ENCODE measurements around the gene LATS1. TPM values are rescaled to one million over a fixed set of nuclear protein-coding genes. Genes with fewer than 3 reads are reported as not detected.

LATS1 gene
- total and polyA plus RNA-seq, 9 donors = 10.7 to 46.0 (median 34.7) TPM

DNA sequence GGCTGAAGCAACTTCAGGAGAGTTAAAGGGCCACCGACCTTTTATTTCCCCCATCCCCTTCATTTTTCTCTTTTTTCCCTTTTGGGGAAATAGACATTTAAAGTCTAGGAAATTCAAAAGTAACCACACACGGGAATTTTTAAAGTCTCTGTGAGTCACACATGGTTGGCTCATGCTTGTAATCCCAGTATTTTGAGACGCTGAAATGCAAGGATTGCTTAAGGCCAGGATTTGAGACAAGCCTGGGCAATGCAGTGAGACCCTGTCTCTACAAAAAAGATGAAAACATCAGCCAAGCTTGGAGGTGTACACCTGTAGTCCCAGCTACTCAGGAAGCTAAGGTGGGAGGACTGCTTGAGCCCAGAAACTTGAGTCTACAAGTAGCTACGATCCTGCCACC, 103.6 kb downstream of the LATS1 start:
- H3K27me3 ChIP-seq = no peaks in the 10 kb centered on the region

DNA sequence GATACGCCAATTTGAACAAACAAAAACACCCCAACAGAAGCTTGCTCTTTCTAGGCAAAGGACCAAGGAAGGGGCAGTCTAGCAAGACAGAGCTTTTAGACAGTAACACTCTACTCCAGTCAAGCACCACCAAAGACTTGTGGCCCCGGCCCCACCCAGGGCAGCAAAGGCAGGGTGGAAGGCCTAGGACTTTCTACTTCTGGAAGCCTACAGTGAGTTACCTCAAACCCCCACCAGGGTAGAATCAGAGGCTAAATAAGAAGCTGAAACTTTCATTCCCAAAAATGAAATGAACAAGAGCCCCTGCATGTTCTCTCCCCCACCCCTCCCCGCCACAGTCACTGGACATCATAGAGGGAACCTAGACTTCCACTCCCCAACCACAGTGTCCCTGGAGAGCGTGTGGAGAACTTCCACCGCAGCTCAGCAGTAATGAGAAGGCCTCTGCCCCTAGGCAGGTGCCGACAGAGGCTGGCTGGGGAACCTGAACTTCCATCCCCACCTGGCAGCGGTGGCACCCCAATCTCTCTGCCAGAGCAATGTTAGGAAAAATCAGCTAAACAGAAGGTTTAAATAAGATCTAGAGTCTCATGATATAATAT, 109.4 kb downstream of the LATS1 start:
- WGBS, 3 donors = 96% methylated on average over 7 of the region's 7 CpGs
- no peak for TF ChIP-seq EP300 (IDR thresholded peaks at IDR 0.05)
- TF ChIP-seq, protein P1, sequence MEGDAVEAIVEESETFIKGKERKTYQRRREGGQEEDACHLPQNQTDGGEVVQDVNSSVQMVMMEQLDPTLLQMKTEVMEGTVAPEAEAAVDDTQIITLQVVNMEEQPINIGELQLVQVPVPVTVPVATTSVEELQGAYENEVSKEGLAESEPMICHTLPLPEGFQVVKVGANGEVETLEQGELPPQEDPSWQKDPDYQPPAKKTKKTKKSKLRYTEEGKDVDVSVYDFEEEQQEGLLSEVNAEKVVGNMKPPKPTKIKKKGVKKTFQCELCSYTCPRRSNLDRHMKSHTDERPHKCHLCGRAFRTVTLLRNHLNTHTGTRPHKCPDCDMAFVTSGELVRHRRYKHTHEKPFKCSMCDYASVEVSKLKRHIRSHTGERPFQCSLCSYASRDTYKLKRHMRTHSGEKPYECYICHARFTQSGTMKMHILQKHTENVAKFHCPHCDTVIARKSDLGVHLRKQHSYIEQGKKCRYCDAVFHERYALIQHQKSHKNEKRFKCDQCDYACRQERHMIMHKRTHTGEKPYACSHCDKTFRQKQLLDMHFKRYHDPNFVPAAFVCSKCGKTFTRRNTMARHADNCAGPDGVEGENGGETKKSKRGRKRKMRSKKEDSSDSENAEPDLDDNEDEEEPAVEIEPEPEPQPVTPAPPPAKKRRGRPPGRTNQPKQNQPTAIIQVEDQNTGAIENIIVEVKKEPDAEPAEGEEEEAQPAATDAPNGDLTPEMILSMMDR (IDR thresholded peaks at IDR 0.05) = no peak
- no peak for TF ChIP-seq POLR2A (IDR thresholded peaks at IDR 0.05)
- no peaks in the 10 kb centered on the region for H3K4me1 ChIP-seq (ENCODE audit: insufficient read depth)
- H3K27ac ChIP-seq = no peak overlapping the region
- DNase-seq = no peak
- H3K27me3 ChIP-seq = no peaks in the 10 kb centered on the region
- H3K9me3 ChIP-seq = no peaks in the 10 kb centered on the region
- intact Hi-C loops (cut with DNase I) = no loop called here
- H3K4me3 ChIP-seq = no peak overlapping the region
- H3K36me3 ChIP-seq = no peaks in the 10 kb centered on the region

More for the DNA sequence above, 103.6 kb downstream of the LATS1 start:
- no peak overlapping the region for H3K27ac ChIP-seq
- intact Hi-C loops (cut with DNase I) = no loop called here
- H3K4me3 ChIP-seq = no peak overlapping the region
- 90 to 94% (median 91%) methylated on average over 4 of the region's 4 CpGs for WGBS, 3 donors
- no peaks in the 10 kb centered on the region for H3K36me3 ChIP-seq
- no peaks in the 10 kb centered on the region for H3K4me1 ChIP-seq (ENCODE audit: insufficient read depth)
- H3K9me3 ChIP-seq = no peaks in the 10 kb centered on the region
- TF ChIP-seq POLR2A (IDR thresholded peaks at IDR 0.05) = no peak
- TF ChIP-seq, protein P1 (IDR thresholded peaks at IDR 0.05) = no peak
- no peak for DNase-seq

Small RNA genes lying within 50 kb of the gene (small RNA-seq; reads per million reads assigned to genes)
- gene RF00019 = not detected

Other genes with a start within 250 kb of the LATS1 start
- gene ZC3H12D, start 233.1 kb downstream of the LATS1 start, total RNA-seq = 1 to 10 TPM in 1 of 7 donors, under 1 TPM in 6; 0.15 to 1.3 (median 0.60) TPM
- under 1 TPM; 0.18 to 0.45 TPM for gene ZC3H12D, start 233.1 kb downstream of the LATS1 start, polyA plus RNA-seq
- 10 to 100 TPM; 35.1 to 50.6 (median 39.5) TPM for gene PPIL4, start 172.1 kb downstream of the LATS1 start, total RNA-seq
- gene PPIL4, start 172.1 kb downstream of the LATS1 start, polyA plus RNA-seq = 10 to 100 TPM; 29.4 to 32.5 TPM
- 10 to 100 TPM; 50.4 to 82.6 (median 62.3) TPM for gene GINM1, start 151.7 kb downstream of the LATS1 start, total RNA-seq
- 10 to 100 TPM; 68.3 to 69.8 TPM for gene GINM1, start 151.7 kb downstream of the LATS1 start, polyA plus RNA-seq
- gene KATNA1, start 69.4 kb downstream of the LATS1 start, total RNA-seq = 10 to 100 TPM; 10.6 to 21.3 (median 18.3) TPM
- gene KATNA1, start 69.4 kb downstream of the LATS1 start, polyA plus RNA-seq = 10 to 100 TPM; 21.4 to 31.4 TPM
- 10 to 100 TPM; 14.2 to 37.3 (median 26.0) TPM for gene NUP43, start 28.4 kb upstream of the LATS1 start, total RNA-seq
- gene NUP43, start 28.4 kb upstream of the LATS1 start, polyA plus RNA-seq = 10 to 100 TPM in 1 of 2 donors, 1 to 10 TPM in 1; 8.9 to 20.2 TPM
- gene PCMT1, start 31.6 kb upstream of the LATS1 start, total RNA-seq = 10 to 100 TPM; 48.1 to 61.8 (median 54.7) TPM
- gene PCMT1, start 31.6 kb upstream of the LATS1 start, polyA plus RNA-seq = 10 to 100 TPM; 49.5 to 71.8 TPM
- gene LRP11, start 146.3 kb upstream of the LATS1 start, total RNA-seq = 10 to 100 TPM; 26.2 to 48.2 (median 37.5) TPM
- gene LRP11, start 146.3 kb upstream of the LATS1 start, polyA plus RNA-seq = 10 to 100 TPM; 21.8 to 45.2 TPM
- under 1 TPM in 4 of 7 donors, not detected in 3; 0.18 to 0.69 (median 0.29) TPM for gene RAET1E, start 180.0 kb upstream of the LATS1 start, total RNA-seq
- under 1 TPM; 0.11 to 0.23 TPM for gene RAET1E, start 180.0 kb upstream of the LATS1 start, polyA plus RNA-seq
- 1 to 10 TPM in 1 of 7 donors, under 1 TPM in 5, not detected in 1; 0.42 to 1.1 (median 0.64) TPM for gene RAET1G, start 205.0 kb upstream of the LATS1 start, total RNA-seq
- 1 to 10 TPM in 1 of 2 donors, under 1 TPM in 1; 0.86 to 1.5 TPM for gene RAET1G, start 205.0 kb upstream of the LATS1 start, polyA plus RNA-seq
- under 1 TPM in 1 of 7 donors, not detected in 6; 0.23 TPM for gene ULBP2, start 223.9 kb upstream of the LATS1 start, total RNA-seq
- gene ULBP2, start 223.9 kb upstream of the LATS1 start, polyA plus RNA-seq = 1 to 10 TPM in 1 of 2 donors, under 1 TPM in 1; 0.08 to 3.6 TPM
- 1 to 10 TPM in 1 of 7 donors, under 1 TPM in 3, not detected in 3; 0.08 to 1.2 (median 0.09) TPM for gene ULBP1, start 245.8 kb upstream of the LATS1 start, total RNA-seq
- gene ULBP1, start 245.8 kb upstream of the LATS1 start, polyA plus RNA-seq = 1 to 10 TPM in 1 of 2 donors, under 1 TPM in 1; 0.02 to 7.7 TPM